ENCODE results near the gene DOCK10. TPM values are rescaled to one million over a fixed set of nuclear protein-coding genes. Genes with fewer than 3 reads are reported as not detected.

DOCK10 gene
- total RNA-seq, 1 donor = 176 TPM

DNA sequence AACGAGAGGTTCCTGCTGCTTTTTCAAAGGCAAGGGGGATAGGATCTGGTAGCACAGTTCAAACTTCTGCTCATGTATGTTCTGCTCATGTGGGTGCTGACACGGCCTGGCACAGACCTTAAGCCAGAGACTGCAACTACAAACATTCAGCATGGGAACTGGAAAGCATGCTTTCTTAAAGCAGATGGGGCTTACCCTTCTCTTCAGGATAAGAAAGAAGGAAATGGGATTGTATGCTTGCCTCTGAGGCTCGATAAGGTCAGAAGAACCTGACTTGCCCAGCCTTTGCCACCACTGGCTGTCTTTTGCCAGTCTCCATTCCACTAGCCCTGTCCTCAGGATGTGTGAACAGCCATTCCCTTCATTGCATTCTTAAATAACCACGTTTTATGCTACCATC, 10.7 kb downstream of the DOCK10 start:
- Histone ChIP-seq H3K9me3 (ENCODE audit: low read depth, low read length) (no peaks in the 10 kb centered on the region), H3K4me1 (ENCODE audit: insufficient read depth, low read length) (peaks cover 59% of the 10 kb centered on the region), H3K4me3 (ENCODE audit: low read length) (no peak overlapping the region), H3K27me3 (ENCODE audit: insufficient read depth, low read length) (no peaks in the 10 kb centered on the region)

- H3K4me1 ChIP-seq (ENCODE audit: insufficient read depth, low read length) = peaks cover 66% of the 10 kb centered on the region
- no peaks in the 10 kb centered on the region for H3K27me3 ChIP-seq (ENCODE audit: insufficient read depth, low read length)
- H3K4me3 ChIP-seq (ENCODE audit: low read length) = no peak overlapping the region
- H3K9me3 ChIP-seq (ENCODE audit: low read depth, low read length) = no peaks in the 10 kb centered on the region
Measured at GRCh38 chr2:225030893-225031292, 11.4 kb downstream of the DOCK10 start.

DNA sequence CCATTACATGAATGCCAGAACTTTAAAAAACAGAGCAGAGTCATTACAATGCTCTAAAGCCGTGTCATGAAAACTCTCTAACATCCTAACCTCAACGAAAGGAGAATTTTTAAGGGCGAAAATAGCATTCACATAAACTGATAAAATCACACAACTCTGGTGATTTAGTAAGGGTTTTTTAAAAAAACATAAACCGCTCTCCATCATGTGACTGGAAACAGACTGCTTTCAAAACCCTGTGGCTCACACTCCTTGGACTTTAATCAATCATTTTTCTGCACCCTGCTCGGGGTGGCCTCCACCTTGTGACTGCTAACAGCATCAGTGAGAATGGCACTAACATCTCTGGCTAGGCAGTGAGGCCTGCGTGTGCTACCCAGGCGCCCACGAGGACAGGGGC, 12.1 kb downstream of the DOCK10 start:
- Histone ChIP-seq H3K27me3 (ENCODE audit: insufficient read depth, low read length) (no peaks in the 10 kb centered on the region), H3K9me3 (ENCODE audit: low read depth, low read length) (no peaks in the 10 kb centered on the region), H3K4me1 (ENCODE audit: insufficient read depth, low read length) (peaks cover 72% of the 10 kb centered on the region), H3K4me3 (ENCODE audit: low read length) (no peak overlapping the region)

DNA sequence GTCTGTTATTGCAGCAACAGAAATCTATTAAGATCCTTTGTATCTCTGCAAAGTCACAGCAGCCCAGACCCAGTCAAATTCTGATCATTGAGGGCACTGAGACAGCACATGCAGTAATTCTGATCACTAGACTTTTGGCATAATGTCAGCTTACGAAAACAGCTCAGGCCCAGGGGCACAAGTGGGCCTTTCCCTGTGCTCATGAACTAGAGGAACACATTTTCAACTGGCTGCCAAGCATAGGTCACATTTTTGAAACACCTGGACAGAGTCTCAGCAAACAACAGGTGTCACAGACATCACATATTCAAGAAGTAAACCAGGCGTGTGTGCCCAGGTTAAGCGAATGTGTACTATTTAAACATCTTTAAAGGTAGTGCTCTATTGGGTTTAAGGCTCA, 13.7 kb downstream of the DOCK10 start:
- no peaks in the 10 kb centered on the region for H3K9me3 ChIP-seq (ENCODE audit: low read depth, low read length)
- peaks cover 64% of the 10 kb centered on the region for H3K4me1 ChIP-seq (ENCODE audit: insufficient read depth, low read length)
- H3K4me3 ChIP-seq (ENCODE audit: low read length) = no peak overlapping the region
- no peaks in the 10 kb centered on the region for H3K27me3 ChIP-seq (ENCODE audit: insufficient read depth, low read length)

DNA sequence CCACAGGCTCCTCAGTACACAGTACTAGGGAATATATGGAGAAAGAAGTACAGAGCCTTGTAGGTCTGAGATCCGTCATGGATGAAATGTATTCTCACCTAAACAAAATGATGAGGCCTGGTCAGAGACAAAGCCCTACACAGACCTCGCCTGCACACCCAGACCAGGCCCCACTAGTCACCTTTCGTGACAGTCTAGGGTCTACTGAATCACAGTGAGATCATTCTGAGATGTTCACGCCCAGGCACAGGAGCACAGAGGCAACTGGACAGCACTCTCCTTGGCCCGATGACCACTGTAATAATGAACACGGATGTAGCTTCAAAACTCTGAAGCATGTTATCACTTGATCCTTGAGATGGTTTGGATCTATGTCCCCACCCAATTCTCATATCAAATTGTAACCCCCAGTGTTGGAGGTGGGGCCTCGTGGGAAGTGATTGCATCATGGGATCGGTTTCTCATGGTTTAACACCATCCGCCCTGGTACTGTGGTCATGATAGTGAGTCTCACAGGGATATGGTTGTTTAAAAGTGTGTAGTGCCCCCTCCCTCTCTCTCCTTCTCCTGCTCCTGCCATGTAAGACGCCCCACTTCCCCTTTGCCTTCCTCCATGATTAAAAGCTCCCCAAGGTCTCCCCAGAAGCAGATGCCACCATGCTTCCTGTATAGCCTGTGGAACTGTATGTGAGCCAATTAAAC, 15.1 kb downstream of the DOCK10 start:
- H3K9me3 ChIP-seq (ENCODE audit: low read depth, low read length) = no peaks in the 10 kb centered on the region
- H3K4me1 ChIP-seq (ENCODE audit: insufficient read depth, low read length) = peaks cover 65% of the 10 kb centered on the region
- H3K4me3 ChIP-seq (ENCODE audit: low read length) = no peak overlapping the region
- H3K27me3 ChIP-seq (ENCODE audit: insufficient read depth, low read length) = no peaks in the 10 kb centered on the region

DNA sequence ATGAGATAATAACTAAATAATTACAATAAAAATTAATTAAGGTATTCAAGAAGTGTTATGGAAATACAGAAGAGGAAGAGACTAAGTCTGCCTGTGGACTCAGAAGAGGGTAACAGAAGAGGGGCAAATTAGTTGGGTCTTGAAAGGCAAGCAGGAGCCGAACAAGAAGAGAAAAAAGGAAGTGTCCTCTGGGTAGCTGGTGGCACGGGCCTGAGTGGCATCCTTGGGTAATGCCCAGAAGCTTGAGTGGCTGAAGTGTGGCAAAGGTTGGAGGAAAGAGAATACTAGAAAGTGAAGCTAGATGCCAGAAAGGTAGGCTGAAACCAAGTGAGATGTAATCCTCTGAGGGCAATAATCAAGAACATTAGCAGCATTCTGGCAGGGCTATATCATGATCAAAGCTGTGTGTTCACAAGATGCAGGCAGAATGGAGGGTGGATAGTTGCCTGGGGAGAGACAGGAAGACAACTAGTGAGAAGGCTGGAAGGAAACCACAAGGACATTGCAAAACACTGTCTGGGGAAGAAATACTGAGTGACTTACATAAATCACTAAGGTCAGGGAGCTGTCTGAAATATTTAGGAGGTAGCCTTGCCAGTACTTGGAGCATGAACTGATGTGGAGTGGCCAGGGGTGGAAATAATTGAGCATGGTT, 16.2 kb downstream of the DOCK10 start:
- peaks cover 67% of the 10 kb centered on the region for H3K4me1 ChIP-seq (ENCODE audit: insufficient read depth, low read length)

DNA sequence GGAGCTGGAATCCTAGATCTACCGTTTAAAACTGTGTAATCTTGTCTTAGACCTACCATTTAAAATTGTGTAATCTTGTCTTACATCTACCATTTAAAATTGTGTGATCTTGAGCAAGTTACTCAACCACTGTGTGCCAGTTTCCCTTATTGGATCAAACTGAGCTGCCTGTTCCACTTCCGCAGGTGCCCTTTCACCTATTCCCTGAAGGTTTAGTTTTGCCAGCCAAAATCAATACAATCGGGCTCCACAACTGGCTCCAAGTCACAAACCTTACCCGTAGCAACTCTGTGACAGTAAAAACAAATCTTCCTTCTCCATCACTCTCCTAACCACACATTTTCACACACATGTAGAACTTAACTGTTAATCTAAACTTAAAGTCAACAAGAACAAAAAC, 20.1 kb downstream of the DOCK10 start:
- Histone ChIP-seq H3K4me3 (ENCODE audit: low read length) (no peak overlapping the region), H3K9me3 (ENCODE audit: low read depth, low read length) (no peaks in the 10 kb centered on the region), H3K27me3 (ENCODE audit: insufficient read depth, low read length) (no peaks in the 10 kb centered on the region), H3K4me1 (ENCODE audit: insufficient read depth, low read length) (peaks cover 49% of the 10 kb centered on the region)

More for the DNA sequence above, 16.2 kb downstream of the DOCK10 start:
- Histone ChIP-seq H3K4me3 (ENCODE audit: low read length) (no peak overlapping the region), H3K9me3 (ENCODE audit: low read depth, low read length) (no peaks in the 10 kb centered on the region), H3K27me3 (ENCODE audit: insufficient read depth, low read length) (no peaks in the 10 kb centered on the region)

DNA sequence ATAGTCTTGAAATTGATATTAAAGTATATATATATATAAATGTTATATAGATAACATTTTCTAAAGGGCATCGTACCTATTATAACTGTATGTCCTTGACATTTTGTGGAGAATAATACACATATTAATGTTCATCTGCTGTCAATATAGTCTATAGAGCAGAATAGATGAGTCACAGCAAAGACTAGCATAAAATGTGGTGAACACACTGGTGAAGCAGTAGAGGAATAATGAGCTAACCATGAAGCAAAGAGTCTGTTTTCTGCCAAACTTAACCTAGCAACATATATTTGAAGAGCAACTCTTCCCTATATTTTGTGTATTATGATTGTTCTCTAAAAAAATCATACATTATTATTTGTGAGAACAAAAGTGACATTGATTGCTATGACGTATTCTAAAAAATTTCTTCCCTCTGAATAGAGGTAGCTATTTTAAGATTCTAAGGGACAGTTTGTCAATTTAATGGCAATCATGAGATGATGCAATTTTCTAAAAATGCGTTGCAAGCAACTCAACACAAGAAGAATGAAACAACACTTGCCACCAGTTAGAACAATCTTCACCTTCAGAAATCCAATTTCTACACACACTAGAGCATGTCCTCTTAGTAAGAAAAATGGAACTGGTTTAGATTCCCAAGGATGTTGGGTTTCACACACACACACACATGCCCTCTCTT, 22.0 kb downstream of the DOCK10 start:
- H3K4me1 ChIP-seq (ENCODE audit: insufficient read depth, low read length) = peaks cover 31% of the 10 kb centered on the region
- H3K4me3 ChIP-seq (ENCODE audit: low read length) = no peak overlapping the region
- no peaks in the 10 kb centered on the region for H3K9me3 ChIP-seq (ENCODE audit: low read depth, low read length)
- H3K27me3 ChIP-seq (ENCODE audit: insufficient read depth, low read length) = no peaks in the 10 kb centered on the region

DNA sequence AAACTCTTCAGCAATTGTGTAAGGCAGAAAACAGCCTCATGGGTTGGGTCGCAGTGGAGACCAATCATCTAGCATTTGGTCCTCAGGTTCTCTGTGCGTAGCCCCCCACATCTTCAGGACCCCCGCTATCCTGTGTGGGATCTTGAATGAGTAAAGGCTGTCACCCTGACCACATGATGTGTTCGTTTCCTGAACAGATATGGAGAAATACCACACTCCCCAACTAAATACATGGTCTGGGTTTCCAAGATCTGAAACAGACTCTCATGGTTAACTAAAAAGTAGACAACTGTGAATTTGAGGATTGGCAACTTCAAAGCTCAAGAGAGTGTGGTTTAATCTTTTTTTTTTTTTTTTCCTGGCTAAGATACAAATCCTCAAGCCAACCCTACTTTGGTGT, 23.2 kb downstream of the DOCK10 start:
- Histone ChIP-seq H3K4me3 (ENCODE audit: low read length) (no peak overlapping the region), H3K27me3 (ENCODE audit: insufficient read depth, low read length) (no peaks in the 10 kb centered on the region), H3K4me1 (ENCODE audit: insufficient read depth, low read length) (peaks cover 23% of the 10 kb centered on the region), H3K9me3 (ENCODE audit: low read depth, low read length) (no peaks in the 10 kb centered on the region)

DNA sequence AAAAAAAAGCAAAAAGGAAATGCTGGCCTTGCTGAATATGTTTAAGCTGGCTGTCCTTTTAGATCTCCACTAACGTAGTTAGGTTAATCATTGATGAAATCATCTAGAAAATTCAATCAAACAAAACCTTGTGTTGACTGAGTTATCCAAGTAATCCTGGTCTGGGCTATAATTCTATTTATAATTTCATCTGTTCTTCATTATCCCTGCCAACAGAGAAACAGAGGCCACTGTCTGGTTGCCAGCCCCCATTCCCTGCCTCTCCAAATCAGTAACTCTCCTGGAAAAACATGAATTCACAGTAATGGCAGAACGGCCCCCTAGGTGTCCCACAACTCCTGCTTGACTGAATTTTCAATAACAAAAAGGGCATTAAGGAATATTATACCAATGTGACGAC, 24.6 kb downstream of the DOCK10 start:
- H3K27me3 ChIP-seq (ENCODE audit: insufficient read depth, low read length) = no peaks in the 10 kb centered on the region
- peaks cover 23% of the 10 kb centered on the region for H3K4me1 ChIP-seq (ENCODE audit: insufficient read depth, low read length)
- no peak overlapping the region for H3K4me3 ChIP-seq (ENCODE audit: low read length)
- no peaks in the 10 kb centered on the region for H3K9me3 ChIP-seq (ENCODE audit: low read depth, low read length)

DNA sequence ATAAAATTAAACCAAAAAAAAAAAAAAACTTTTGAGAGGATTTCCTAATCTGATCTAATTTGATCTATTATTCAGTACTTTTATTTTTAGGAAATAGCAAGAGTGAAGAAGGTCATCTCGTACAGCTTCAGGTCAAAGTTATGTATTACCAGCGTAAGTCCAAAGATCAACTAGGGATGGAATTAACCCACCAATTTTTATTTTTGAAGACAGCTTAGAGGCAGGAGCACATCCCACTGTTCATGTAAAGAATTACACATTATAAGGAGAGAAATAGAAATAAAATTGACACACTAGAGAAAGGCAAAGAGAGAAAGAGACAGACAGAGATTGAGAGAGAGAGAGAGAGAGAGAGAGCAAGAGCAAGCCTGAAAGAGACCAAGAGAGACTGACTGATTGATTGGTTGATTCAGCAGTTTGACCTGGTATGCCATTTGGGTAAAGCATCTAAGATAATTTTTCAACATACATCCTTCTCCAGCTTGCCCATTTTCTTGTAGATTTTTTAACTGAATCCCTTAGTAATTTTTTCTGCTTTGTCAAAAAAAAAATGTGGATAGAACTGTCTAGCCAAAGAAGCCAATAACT, 25.1 kb downstream of the DOCK10 start:
- Histone ChIP-seq H3K27me3 (ENCODE audit: insufficient read depth, low read length) (no peaks in the 10 kb centered on the region), H3K4me3 (ENCODE audit: low read length) (no peak overlapping the region), H3K9me3 (ENCODE audit: low read depth, low read length) (no peaks in the 10 kb centered on the region), H3K4me1 (ENCODE audit: insufficient read depth, low read length) (peaks cover 21% of the 10 kb centered on the region)

- H3K4me3 ChIP-seq (ENCODE audit: low read length) = no peak overlapping the region
- peaks cover 8% of the 10 kb centered on the region for H3K4me1 ChIP-seq (ENCODE audit: insufficient read depth, low read length)
- no peaks in the 10 kb centered on the region for H3K27me3 ChIP-seq (ENCODE audit: insufficient read depth, low read length)
- no peaks in the 10 kb centered on the region for H3K9me3 ChIP-seq (ENCODE audit: low read depth, low read length)
Measured at GRCh38 chr2:225013425-225014365, 28.6 kb downstream of the DOCK10 start.

DNA sequence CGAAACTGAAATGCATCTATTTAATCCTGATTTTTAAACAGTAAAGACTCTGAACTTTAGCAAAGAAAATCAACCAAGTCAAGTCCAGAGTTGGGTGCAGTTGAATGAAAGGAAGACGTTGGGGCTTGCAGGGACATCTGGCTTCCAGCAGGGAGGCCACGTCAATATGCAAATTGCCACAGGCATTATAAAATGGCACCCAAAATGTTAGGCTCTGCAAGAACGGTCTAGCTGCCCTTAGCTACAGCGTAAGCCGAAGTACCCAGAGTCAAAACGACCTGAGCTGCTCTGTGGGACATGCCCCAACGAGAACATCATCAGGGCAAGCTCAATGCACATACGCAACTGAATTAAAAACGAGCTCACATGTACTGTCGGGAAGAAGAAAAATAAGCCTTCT, 30.7 kb downstream of the DOCK10 start:
- Histone ChIP-seq H3K4me3 (ENCODE audit: low read length) (no peak overlapping the region), H3K27me3 (ENCODE audit: insufficient read depth, low read length) (no peaks in the 10 kb centered on the region), H3K4me1 (ENCODE audit: insufficient read depth, low read length) (peaks cover 15% of the 10 kb centered on the region), H3K9me3 (ENCODE audit: low read depth, low read length) (no peaks in the 10 kb centered on the region)

DNA sequence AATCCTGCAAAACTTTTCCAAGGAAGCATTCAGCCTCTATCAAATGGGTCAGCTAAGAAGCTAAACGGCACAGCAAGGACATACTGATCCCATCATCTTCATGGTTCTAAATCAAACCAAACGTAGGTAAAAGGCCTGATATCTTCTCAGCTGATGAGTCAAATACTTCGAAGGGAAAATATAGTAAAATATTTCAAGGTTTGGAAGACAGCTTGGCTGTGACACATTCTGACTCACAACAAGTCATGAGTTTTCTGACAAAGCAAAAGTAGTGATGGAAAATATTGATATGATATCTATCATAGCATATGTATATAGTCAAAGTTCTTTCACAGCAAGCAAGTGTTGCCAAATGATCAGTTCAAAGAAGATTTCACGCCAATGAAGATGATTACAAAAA, 31.5 kb downstream of the DOCK10 start:
- H3K4me1 ChIP-seq (ENCODE audit: insufficient read depth, low read length) = peaks cover 15% of the 10 kb centered on the region
- H3K4me3 ChIP-seq (ENCODE audit: low read length) = no peak overlapping the region
- no peaks in the 10 kb centered on the region for H3K27me3 ChIP-seq (ENCODE audit: insufficient read depth, low read length)
- H3K9me3 ChIP-seq (ENCODE audit: low read depth, low read length) = no peaks in the 10 kb centered on the region

Data from mononuclear cell (primary cell).